SK-N-SH (cell line): ENCODE results near the gene FBN2.

Experiments
- CTCF ChIP-seq: fragments of 200-600 bp; sonication (generic); IDR thresholded peaks from 2 replicates; pipeline ENCODE4 v1.6.1; 2017; ENCODE audit warnings: antibody characterized with exemption, mild to moderate bottlenecking, moderate library complexity
- EP300 ChIP-seq, 2 experiments: IDR thresholded peaks; 2 replicates each; pipeline versions ENCODE4 v1.4.0 to v1.6.1; 2012; ENCODE audit warnings: borderline replicate concordance in 1 of 2, low read depth in 1 of 2, low read length in 1 of 2
- EZH2phosphoT487 ChIP-seq: fragments of 200-600 bp; sonication (generic); IDR thresholded peaks from 2 replicates; pipeline ENCODE4 v1.6.1; 2017; ENCODE audit warnings: low read depth, mixed run types, mild to moderate bottlenecking, antibody characterized with exemption, moderate library complexity, borderline replicate concordance
- MAX ChIP-seq: IDR thresholded peaks from 2 replicates; pipeline ENCODE4 v1.4.0; 2012; ENCODE audit warnings: low read depth
- NRF1 ChIP-seq: IDR thresholded peaks from 2 replicates; pipeline ENCODE4 v1.6.1; 2012; ENCODE audit warnings: low read depth, mild to moderate bottlenecking, low read length
- SIN3A ChIP-seq: IDR thresholded peaks from 2 replicates; pipeline ENCODE4 v1.6.1; 2012; ENCODE audit warnings: low read depth, mild to moderate bottlenecking, low read length, moderate library complexity, borderline replicate concordance
- ZBTB33 ChIP-seq: IDR thresholded peaks from 2 replicates; pipeline ENCODE4 v1.4.0; 2012; ENCODE audit warnings: low read depth, borderline replicate concordance

- TF ChIP-seq EZH2phosphoT487 = no peak
- no peak for TF ChIP-seq ZBTB33
- no peak for TF ChIP-seq EP300 (IDR thresholded peaks at IDR 0.05; ENCODE audit: borderline replicate concordance in 1 of 2, low read depth in 1 of 2, low read length in 1 of 2)
- no peak for TF ChIP-seq CTCF
- no peak for TF ChIP-seq SIN3A
- TF ChIP-seq NRF1 = no peak
- no peak for TF ChIP-seq MAX
Observed at GRCh38 chr5:128403333-128403732, 134.7 kb downstream of the FBN2 start.
